T-helper 2 cell treated with Interferon-gamma antibody and Interleukin-4, amounts not matched to agents 100 ng/mL and 5 ng/mL, for 36 hours (primary cell): ENCODE results near the gene STMN3. TPM values are rescaled to one million over a fixed set of nuclear protein-coding genes. Genes with fewer than 3 reads are reported as not detected.

Source experiments
- intact Hi-C: fragments of 100-400 bp; cut with micrococcal nuclease; formaldehyde crosslinking; loops from one replicate; pipeline ENCODE4 v1.15.1; 2023
- total RNA-seq: library from RNA; stranded (reverse); gene quantifications from 2 replicates; pipeline ENCODE4 v1.2.3, GENCODE V29; 2022

Gene STMN3
- total RNA-seq, 1 donor from 2014 or later = 27.3 TPM

GRCh38 chr20:63692436-63693082 lies 39.3 kb upstream of the STMN3 start:
- intact Hi-C loops = no loop called here

- intact Hi-C loops = no loop called here
Observed at GRCh38 chr20:63691711-63692435, 38.6 kb upstream of the STMN3 start.

GRCh38 chr20:63690898-63691710 lies 37.9 kb upstream of the STMN3 start:
- intact Hi-C loops = no loop called here

GRCh38 chr20:63690003-63690897 lies 37.0 kb upstream of the STMN3 start:
- intact Hi-C loops = no loop called here

GRCh38 chr20:63689046-63690002 lies 36.1 kb upstream of the STMN3 start:
- intact Hi-C loops = no loop called here

- intact Hi-C loops = no loop called here
Observed at GRCh38 chr20:63688228-63689045, 35.2 kb upstream of the STMN3 start.

- intact Hi-C loops = no loop called here
Observed at GRCh38 chr20:63687419-63688178, 34.4 kb upstream of the STMN3 start.

- intact Hi-C loops = no loop called here
Observed at GRCh38 chr20:63686492-63687321, 33.5 kb upstream of the STMN3 start.

GRCh38 chr20:63686094-63686491 lies 32.9 kb upstream of the STMN3 start:
- intact Hi-C loops = no loop called here

- intact Hi-C loops = no loop called here
Observed at GRCh38 chr20:63685269-63686026, 32.2 kb upstream of the STMN3 start.

GRCh38 chr20:63682384-63683139 lies 29.3 kb upstream of the STMN3 start:
- intact Hi-C loops = no loop called here

GRCh38 chr20:63681609-63682142 lies 28.5 kb upstream of the STMN3 start:
- intact Hi-C loops = no loop called here

GRCh38 chr20:63680857-63681608 lies 27.8 kb upstream of the STMN3 start:
- intact Hi-C loops = no loop called here

GRCh38 chr20:63680427-63680826 lies 27.2 kb upstream of the STMN3 start:
- intact Hi-C loops = no loop called here

GRCh38 chr20:63679799-63680305 lies 26.6 kb upstream of the STMN3 start:
- intact Hi-C loops = no loop called here
